Stomach (tissue), 4 donors: ENCODE measurements around the gene DSEL.

Source experiments
- POLR2A ChIP-seq, 4 donors: fragments of 450-650 bp; IDR thresholded peaks; one replicate each; pipeline ENCODE4 v1.6.1; 2016; ENCODE audit warnings: antibody characterized with exemption in 4 of 4, control low read depth in 2 of 4, mild to moderate bottlenecking in 1 of 4, moderate library complexity in 1 of 4
- TF ChIP-seq, protein P1 (sequence below), 7 experiments: fragments of 450-650 bp in 4 of 7; fragments of 200-600 bp in 3 of 7; sonication (generic) in 3 of 7; IDR thresholded peaks; one replicate each; pipeline ENCODE4 v1.5.1; 2016 to 2019; ENCODE audit warnings: antibody characterized with exemption in 7 of 7, control low read depth in 2 of 7, mild to moderate bottlenecking in 1 of 7

DNA sequence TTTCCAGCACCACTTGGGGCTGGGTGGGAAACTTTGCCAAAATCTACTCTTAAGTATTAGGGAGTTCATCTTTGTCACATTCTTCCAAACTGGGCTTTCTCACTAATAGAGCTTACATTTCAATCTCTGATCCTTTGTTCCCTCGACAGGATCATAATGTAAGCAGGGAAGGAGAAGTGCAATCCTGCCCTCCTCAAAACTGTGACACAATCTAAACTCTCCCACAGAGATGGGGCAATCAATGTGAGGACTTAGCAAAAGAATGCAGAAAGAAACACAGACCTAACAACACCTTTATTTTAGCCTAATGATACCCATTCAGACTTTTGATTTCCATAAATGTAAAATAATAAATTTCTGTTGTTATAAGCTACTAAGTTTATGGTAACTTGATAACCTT lies 40.8 kb downstream of the DSEL start:
- TF ChIP-seq POLR2A (IDR thresholded peaks at IDR 0.05): no peak
- TF ChIP-seq, protein P1, sequence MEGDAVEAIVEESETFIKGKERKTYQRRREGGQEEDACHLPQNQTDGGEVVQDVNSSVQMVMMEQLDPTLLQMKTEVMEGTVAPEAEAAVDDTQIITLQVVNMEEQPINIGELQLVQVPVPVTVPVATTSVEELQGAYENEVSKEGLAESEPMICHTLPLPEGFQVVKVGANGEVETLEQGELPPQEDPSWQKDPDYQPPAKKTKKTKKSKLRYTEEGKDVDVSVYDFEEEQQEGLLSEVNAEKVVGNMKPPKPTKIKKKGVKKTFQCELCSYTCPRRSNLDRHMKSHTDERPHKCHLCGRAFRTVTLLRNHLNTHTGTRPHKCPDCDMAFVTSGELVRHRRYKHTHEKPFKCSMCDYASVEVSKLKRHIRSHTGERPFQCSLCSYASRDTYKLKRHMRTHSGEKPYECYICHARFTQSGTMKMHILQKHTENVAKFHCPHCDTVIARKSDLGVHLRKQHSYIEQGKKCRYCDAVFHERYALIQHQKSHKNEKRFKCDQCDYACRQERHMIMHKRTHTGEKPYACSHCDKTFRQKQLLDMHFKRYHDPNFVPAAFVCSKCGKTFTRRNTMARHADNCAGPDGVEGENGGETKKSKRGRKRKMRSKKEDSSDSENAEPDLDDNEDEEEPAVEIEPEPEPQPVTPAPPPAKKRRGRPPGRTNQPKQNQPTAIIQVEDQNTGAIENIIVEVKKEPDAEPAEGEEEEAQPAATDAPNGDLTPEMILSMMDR (IDR thresholded peaks at IDR 0.05): no peak
